ENCODE data around the gene CDKN2B-AS1.

- TF ChIP-seq POLR2AphosphoS5 (IDR thresholded peaks at IDR 0.05; ENCODE audit: low read depth, low read length) (no peak), POLR2A (IDR thresholded peaks at IDR 0.05; ENCODE audit: low read depth, low read length) (no peak), SPI1 (IDR thresholded peaks at IDR 0.05; ENCODE audit: low read depth, low read length) (no peak), TAF1 (IDR thresholded peaks at IDR 0.05; ENCODE audit: low read depth, low read length) (no peak)
These were observed 13.8 kb downstream of the CDKN2B-AS1 start for GRCh38 chr9:22008384-22008716.

All from GM12891 (cell line).